HTR-8/SVneo (cell line): ENCODE results near the gene FBXO48.
"Not testable (repeated sequence)": the region's sequence is repeated elsewhere in the genome, so short reads cannot be mapped to it uniquely, and the experiment has no call there.

Experiments used
- DNase-seq: peaks from one replicate; pipeline ENCODE4 v3.0.0; 2011; ENCODE audit warnings: low spot score, mixed read lengths; ENCODE audit not compliant: insufficient read length
- FAIRE-seq: peaks from 2 replicates; lab custom pipeline; 2011; peaks lifted over from hg19 to GRCh38; lab: Jason Lieb, UNC

FBXO48 gene, protein sequence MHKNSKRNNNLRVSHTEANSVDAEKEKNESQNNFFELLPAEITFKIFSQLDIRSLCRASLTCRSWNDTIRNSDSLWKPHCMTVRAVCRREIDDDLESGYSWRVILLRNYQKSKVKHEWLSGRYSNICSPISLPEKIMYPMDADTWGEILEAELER

GRCh38 chr2:68467077-68467960 is at the start of gene FBXO48, which contains the start of gene APLF:
Gene FBXO48 (minus strand): TSS chr2:68467294. CDS start chr2:68465145, 2,149 bp downstream.
Gene APLF (plus strand): TSS chr2:68467585. CDS start chr2:68467732, 147 bp downstream.
- FAIRE-seq (peak; percentile 70), DNase-seq (peak; percentile 96)

GRCh38 chr2:68516051-68516955 is 49.2 kb upstream of the FBXO48 start:
- DNase-seq (no peak), FAIRE-seq (no peak)

- no peak for DNase-seq
- no peak for FAIRE-seq
Observed at GRCh38 chr2:68514316-68514929, 47.3 kb upstream of the FBXO48 start.

- no peak for DNase-seq
- FAIRE-seq, result no peak
Observed at GRCh38 chr2:68512966-68513365, 45.9 kb upstream of the FBXO48 start.

- FAIRE-seq (peak; percentile 36), DNase-seq (no peak)
Observed at GRCh38 chr2:68512326-68512725, 45.2 kb upstream of the FBXO48 start.

GRCh38 chr2:68506170-68506569 is 39.1 kb upstream of the FBXO48 start:
- FAIRE-seq (no peak), DNase-seq (no peak)

DNA sequence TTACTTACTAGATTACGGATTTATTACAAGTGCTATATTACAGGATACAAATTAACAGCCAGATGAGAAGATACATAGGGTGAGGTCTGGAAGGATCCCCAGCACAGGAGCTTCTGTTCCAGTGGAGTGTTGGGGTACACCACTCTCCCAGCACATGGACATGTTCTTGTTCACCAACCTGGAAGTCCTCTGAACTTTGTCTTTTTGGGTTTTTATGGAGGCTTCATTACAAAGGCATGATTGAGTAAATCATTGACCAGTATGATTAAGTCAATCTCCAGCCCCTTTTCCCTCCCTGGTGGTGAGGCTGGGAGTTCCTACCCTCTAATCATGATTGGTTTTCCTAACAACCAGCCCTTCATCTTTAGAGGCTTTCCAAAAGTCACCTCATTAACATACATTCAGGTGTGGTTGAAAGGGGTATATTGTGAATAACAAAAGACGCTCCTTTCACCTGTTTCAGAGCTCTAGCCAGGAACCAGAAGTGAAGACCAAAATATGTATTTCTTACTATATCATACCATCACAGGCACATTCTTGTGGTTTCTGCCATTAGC is 38.6 kb upstream of the FBXO48 start:
- no peak for DNase-seq
- no peak for FAIRE-seq

GRCh38 chr2:68501768-68502167 is 34.7 kb upstream of the FBXO48 start:
- DNase-seq (no peak), FAIRE-seq (no peak)

DNA sequence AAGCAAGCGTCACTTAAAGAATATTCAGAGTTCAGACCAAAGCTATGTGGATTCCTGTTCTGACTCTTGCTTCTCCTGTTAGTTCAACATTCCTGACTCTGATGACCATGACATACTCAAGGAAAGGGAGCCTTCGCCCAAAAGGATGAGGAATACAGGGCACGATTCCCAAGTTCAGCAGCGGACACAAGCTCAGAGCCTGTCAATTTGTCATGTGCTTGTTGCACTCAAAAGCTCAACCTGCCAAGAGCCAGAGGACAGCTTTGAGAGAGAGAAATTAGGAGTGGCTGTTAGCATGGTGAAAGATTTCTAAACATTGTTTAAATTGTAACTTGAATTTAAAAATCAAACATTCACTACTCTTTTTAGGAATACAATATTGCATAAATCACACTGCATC is 33.6 kb upstream of the FBXO48 start:
- FAIRE-seq, result no peak

DNA sequence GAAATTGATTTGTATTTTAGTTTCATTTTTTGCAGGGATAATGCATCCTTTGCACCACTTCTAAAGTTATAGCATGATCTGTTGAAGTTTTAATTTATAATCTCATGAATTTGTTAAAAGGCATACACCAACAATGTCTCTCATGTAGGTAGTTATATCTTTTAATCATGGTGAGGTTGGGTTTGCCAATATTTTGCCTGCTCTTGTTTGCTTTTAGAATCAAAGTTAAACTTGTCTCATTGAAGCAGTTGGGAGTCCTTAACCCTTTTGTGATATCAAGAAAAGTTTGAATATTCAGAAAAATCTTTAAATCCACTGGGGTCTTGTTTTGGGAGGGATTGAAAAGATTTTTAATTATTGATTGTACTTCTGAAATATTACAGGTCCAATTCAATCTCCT is 32.0 kb upstream of the FBXO48 start:
- DNase-seq, result no peak
- FAIRE-seq, result no peak

More for the DNA sequence above, 33.6 kb upstream of the FBXO48 start:
- no peak for DNase-seq

DNA sequence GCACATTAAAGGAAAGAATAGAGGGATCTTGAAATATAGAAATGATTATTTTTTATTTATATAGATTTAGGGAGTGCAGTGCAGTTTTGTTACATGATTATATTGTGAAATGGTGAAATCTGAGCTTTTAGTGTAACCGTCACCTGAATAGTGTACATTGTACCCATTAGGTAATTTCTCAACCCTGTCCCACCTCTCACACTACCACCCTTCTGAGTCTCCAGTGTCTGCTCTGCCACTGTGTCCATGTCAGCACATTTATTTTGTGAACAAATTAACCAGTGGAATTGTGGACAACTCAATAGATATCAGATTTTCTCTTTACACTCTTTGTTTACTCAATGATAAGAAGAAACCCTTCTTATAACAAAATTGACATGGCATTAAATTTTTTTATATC is 24.5 kb upstream of the FBXO48 start:
- no peak for FAIRE-seq
- no peak for DNase-seq

GRCh38 chr2:68489282-68489681 is 22.2 kb upstream of the FBXO48 start:
- FAIRE-seq (no peak), DNase-seq (no peak)

DNA sequence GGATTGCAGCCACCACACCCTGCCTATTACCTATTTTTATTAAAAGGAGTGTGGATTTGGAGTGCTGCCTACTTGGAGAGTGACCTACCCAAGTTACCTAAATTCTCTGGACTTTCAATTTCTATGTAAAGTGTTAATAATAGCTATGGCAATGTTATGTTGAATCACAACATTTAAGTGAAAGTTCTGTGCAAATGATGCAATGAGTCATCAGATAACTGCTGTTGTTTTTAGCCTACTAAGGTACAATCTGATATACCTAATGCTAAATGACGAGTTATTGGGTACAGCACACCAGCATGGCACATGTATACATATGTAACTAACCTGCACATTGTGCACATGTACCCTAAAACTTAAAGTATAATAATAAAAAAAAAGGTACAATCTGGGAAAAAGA is 21.5 kb upstream of the FBXO48 start:
- not testable (repeated sequence) for DNase-seq, FAIRE-seq

DNA sequence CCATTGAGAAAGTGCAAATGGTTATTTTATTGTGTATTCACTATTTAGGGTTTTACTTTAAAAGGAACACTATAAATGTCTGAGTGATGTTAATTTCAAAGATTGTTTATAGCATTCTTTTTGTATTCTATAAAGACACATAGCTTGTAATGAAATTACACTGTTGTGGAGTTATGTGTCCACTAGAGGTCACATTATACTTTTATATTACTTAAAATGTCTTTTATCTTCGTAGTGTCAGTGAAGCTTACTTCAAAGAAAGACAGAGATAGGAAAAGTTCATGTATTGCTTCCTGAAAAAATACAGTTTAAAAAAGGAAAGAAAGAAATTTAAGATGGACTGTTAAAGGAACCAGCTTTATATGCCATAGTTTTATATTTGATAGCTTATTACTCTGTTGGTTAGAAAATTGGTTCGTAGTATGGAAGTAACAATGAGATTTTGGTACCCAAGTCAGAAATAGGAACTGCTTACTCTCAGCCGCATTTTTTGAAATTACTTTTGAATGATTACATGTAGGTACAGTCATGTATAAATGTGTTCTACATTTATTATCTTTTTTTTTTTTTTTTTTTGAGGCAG is 20.8 kb upstream of the FBXO48 start:
- no peak for FAIRE-seq
- DNase-seq, result peak; percentile 34

DNA sequence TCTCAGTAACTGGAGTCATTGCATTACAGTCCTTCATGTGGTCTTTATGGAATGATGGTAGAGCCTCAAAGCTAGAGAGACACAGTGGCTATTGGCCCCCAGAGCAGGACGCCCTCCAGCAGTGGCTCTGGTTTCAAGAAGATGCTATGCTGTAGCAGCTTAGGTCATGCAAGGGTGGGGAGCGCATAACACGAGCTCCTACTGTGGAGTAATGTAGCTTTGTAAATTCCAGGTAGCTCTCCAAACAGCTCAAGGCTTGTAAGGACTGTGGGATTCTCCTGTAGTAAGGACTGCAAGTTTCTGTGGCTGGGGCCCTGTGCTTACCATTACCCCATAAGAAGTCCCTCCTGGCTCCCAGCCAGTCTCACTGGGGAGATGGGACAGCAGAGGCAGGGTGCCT is 15.9 kb upstream of the FBXO48 start:
- no peak for DNase-seq
- FAIRE-seq, result peak; percentile 69

DNA sequence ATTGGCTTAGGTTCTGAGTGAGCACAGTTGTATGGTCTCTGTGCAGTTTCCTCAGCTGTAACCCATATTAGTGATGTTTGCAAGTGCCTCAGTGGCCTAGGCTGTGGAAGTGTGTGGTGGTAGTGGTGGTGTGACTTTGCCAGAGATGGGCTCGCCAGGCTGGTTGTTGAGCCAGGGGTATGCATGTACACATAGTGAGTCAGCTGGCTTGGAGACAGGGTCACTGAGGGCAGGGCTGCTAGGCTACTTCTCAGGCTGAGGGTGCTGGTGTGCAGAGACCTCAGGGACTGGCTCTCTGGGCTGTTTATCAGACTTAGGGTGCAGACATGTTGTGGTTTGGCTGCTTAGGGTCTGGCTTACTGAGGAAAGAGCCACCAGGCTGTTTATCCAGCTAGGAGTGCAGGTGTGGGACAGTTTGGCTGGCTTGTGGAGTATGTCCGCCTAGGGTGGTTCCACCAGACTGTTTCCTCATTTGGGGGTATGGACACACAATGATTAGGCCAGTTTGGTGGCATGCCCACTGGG is 15.3 kb upstream of the FBXO48 start:
- no peak for DNase-seq
- no peak for FAIRE-seq

DNA sequence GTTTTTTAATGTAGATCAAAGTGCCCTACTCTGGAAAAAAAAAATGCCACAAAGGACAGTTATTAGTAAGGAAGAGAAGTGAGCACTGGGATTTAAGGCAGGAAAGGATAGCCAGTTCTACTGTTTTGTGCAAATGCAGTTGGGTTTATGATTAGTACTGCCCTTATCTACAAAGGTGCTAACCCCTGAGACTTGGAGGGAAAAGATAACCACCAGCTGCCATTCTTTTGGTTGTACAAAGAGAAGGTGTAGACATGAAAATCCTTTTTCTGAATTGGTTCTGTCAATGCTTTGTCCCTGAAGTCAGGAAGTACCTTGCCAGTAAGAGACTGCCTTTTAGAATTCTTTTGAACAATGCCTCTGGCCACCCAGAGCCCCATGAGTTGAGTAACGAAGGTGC is 11.6 kb upstream of the FBXO48 start:
- FAIRE-seq (no peak), DNase-seq (no peak)

- DNase-seq, result no peak
- FAIRE-seq, result no peak
Observed at GRCh38 chr2:68476454-68476853, 9.4 kb upstream of the FBXO48 start.

DNA sequence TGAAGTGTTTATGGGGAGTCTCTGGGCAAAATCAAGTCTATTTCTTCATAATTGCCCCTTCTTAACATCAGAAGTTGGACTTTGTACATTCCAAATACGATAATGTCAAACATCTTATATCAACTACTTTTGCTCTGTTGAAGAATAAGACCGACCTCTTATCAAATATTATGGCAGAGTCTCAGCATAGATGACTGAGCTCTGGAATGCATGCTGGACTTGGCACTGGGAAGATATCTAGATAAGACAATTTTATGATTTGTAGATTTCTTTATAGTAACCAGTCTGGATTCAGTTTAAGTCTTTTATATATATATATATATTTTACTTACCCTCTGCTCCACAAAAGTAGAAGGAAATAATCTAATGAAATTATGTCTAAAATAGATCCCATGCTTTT is 8.5 kb upstream of the FBXO48 start:
- DNase-seq (no peak), FAIRE-seq (no peak)
